Mucosa of rectum (tissue), 2 donors: Measurements from ENCODE around the gene SLF2.
A peak's percentile ranks its signal among the peaks of the same experiment; 100 is the strongest.

Source experiments
- H3K27ac ChIP-seq, 2 donors: one replicate each; pipeline ENCODE4 v1.7.0; 2013; ENCODE audit warnings: inconsistent platforms in 2 of 2, low read depth in 2 of 2, low read length in 2 of 2
- H3K27me3 ChIP-seq, 2 donors: one replicate each; pipeline ENCODE4 v1.7.0; 2013; ENCODE audit warnings: low read length in 2 of 2; ENCODE audit not compliant: control insufficient read depth in 2 of 2, insufficient read depth in 2 of 2
- H3K36me3 ChIP-seq, 2 donors: one replicate each; pipeline ENCODE4 v1.7.0; 2013; ENCODE audit warnings: low read length in 2 of 2; ENCODE audit not compliant: control insufficient read depth in 2 of 2, insufficient read depth in 2 of 2
- H3K4me1 ChIP-seq, 2 donors: one replicate each; pipeline ENCODE4 v1.7.0; 2013; ENCODE audit warnings: low read length in 2 of 2, mild to moderate bottlenecking in 1 of 2; ENCODE audit not compliant: control insufficient read depth in 2 of 2, insufficient read depth in 2 of 2
- H3K4me3 ChIP-seq, 2 donors: one replicate each; pipeline ENCODE4 v1.7.0; 2013; ENCODE audit warnings: low read length in 2 of 2
- H3K9ac ChIP-seq, 2 donors: one replicate each; pipeline ENCODE4 v1.7.0; 2013; ENCODE audit warnings: low read length in 2 of 2, low read depth in 1 of 2, mild to moderate bottlenecking in 1 of 2
- H3K9me3 ChIP-seq, 2 donors: one replicate each; pipeline ENCODE4 v1.7.0; 2013; ENCODE audit warnings: low read length in 2 of 2; ENCODE audit not compliant: control insufficient read depth in 2 of 2
- donor health status: healthy.
- donor health status: Normal muscosa, but diverticular disease.

SLF2 gene

GRCh38 chr10:101012525-101013364 lies 100.0 kb downstream of the SLF2 start:
- Histone ChIP-seq H3K4me3 (peak overlapping the region in 1 of 2 donors; percentile 1), H3K4me1 (peaks cover 4% of the 10 kb centered on the region in 2 donors), H3K9me3 (no peaks in the 10 kb centered on the region), H3K27ac (peak overlapping the region in 1 of 2 donors; percentile 49), H3K36me3 (no peaks in the 10 kb centered on the region), H3K9ac (no peak overlapping the region), H3K27me3 (no peaks in the 10 kb centered on the region)

GRCh38 chr10:101013365-101013825 lies 100.6 kb downstream of the SLF2 start:
- Histone ChIP-seq H3K36me3 (no peaks in the 10 kb centered on the region), H3K9ac (no peak overlapping the region), H3K4me3 (peak overlapping the region in 1 of 2 donors; percentile 1), H3K27me3 (no peaks in the 10 kb centered on the region), H3K4me1 (peaks cover 0 to 4% of the 10 kb centered on the region in 2 donors), H3K27ac (no peak overlapping the region), H3K9me3 (no peaks in the 10 kb centered on the region)

GRCh38 chr10:101014230-101014884 lies 101.6 kb downstream of the SLF2 start:
- no peaks in the 10 kb centered on the region for H3K36me3 ChIP-seq
- H3K9ac ChIP-seq, result no peak overlapping the region
- peaks cover 0 to 2% of the 10 kb centered on the region in 2 donors for H3K27me3 ChIP-seq
- no peaks in the 10 kb centered on the region for H3K9me3 ChIP-seq
- H3K4me3 ChIP-seq, result no peak overlapping the region
- H3K27ac ChIP-seq, result no peak overlapping the region
- H3K4me1 ChIP-seq, result peaks cover 4% of the 10 kb centered on the region in 2 donors
